A549 (cell line): ENCODE measurements around the gene DNAH17. TPM values are rescaled to one million over a fixed set of nuclear protein-coding genes. Genes with fewer than 3 reads are reported as not detected.
A peak's percentile ranks its signal among the peaks of the same experiment; 100 is the strongest.

Source experiments
- ATAC-seq, 2 experiments: fragments of 200-7000 bp in 1 of 2; fragments of >200 bp in 1 of 2; cut with Nextera tagmentation in 1 of 2; cut with Tn5 transposase in 1 of 2; 3 replicates each; pipeline versions ENCODE4 v1.8.0 to v1.9.1; 2018 to 2020; ENCODE audit warnings: mild to moderate bottlenecking in 1 of 2, moderate library complexity in 1 of 2
- CTCF ChIA-PET: fragments of 300-600 bp; sonication (Branson Sonifier 250); formaldehyde crosslinking; extraction: SDS; loops from one replicate; lab custom pipeline; 2021; ENCODE audit warnings: antibody characterized with exemption, inconsistent platforms; lab: Yijun Ruan, JAX
- POLR2A ChIA-PET: fragments of 350-600 bp; formaldehyde crosslinking; extraction: SDS; loops from one replicate; lab custom pipeline; 2021; ENCODE audit warnings: antibody characterized with exemption, inconsistent platforms; lab: Yijun Ruan, JAX
- DNase-seq, 2 experiments: peaks; one replicate each; pipeline versions ENCODE4 v3.0.0 to v3.0.0-alpha.2; 2011 to 2016; ENCODE audit warnings: low read depth in 1 of 2, low spot score in 1 of 2
- FAIRE-seq: peaks from 2 replicates; lab custom pipeline; 2011; peaks lifted over from hg19 to GRCh38; lab: Jason Lieb, UNC
- H3K27ac ChIP-seq, 2 experiments: fragments of >200 bp; sonication (Bioruptor Twin); formaldehyde crosslinking; 3 replicates each; pipeline ENCODE4 v1.5.1; 2016 to 2017
- H3K4me1 ChIP-seq: fragments of >200 bp; sonication (Bioruptor Twin); formaldehyde crosslinking; 3 replicates; pipeline ENCODE4 v1.6.1; 2016
- H3K4me2 ChIP-seq: fragments of >200 bp; sonication (Bioruptor Twin); formaldehyde crosslinking; 3 replicates; pipeline ENCODE4 v1.6.1; 2016
- H3K4me3 ChIP-seq: fragments of >200 bp; sonication (Bioruptor Twin); formaldehyde crosslinking; 3 replicates; pipeline ENCODE4 v1.5.1; 2016
- H3K9me3 ChIP-seq: fragments of >200 bp; sonication (Bioruptor Twin); formaldehyde crosslinking; 3 replicates; pipeline ENCODE4 v1.6.1; 2016
- ATOH8 ChIP-seq: fragments of 250-450 bp; sonication (Bioruptor Pico); IDR thresholded peaks from 2 replicates; pipeline ENCODE4 v1.5.0; 2020; ENCODE audit warnings: low read depth, mild to moderate bottlenecking, moderate library complexity
- BCL3 ChIP-seq: fragments of >200 bp; sonication (Bioruptor Twin); formaldehyde crosslinking; IDR thresholded peaks from 3 replicates; pipeline ENCODE4 v1.6.1; 2016
- CBX8 ChIP-seq: fragments of 200-600 bp; sonication (generic); IDR thresholded peaks from 2 replicates; pipeline ENCODE4 v1.6.1; 2016
- CHD4 ChIP-seq: fragments of 200-600 bp; sonication (generic); IDR thresholded peaks from 2 replicates; pipeline ENCODE4 v1.6.1; 2016; ENCODE audit warnings: antibody characterized with exemption, mild to moderate bottlenecking, borderline replicate concordance
- E2F6 ChIP-seq: IDR thresholded peaks from 2 replicates; pipeline ENCODE4 v1.6.1; 2012; ENCODE audit warnings: low read depth, borderline replicate concordance
- ESRRA ChIP-seq: fragments of 150-350 bp; IDR thresholded peaks from 2 replicates; pipeline ENCODE4 v1.6.1; 2014; ENCODE audit warnings: mild to moderate bottlenecking, low read length, borderline replicate concordance
- HDAC2 ChIP-seq: fragments of 200-600 bp; sonication (generic); IDR thresholded peaks from 2 replicates; pipeline ENCODE4 v1.6.1; 2016
- HES2 ChIP-seq: fragments of >200 bp; sonication (Bioruptor Twin); formaldehyde crosslinking; IDR thresholded peaks from 2 replicates; pipeline ENCODE4 v1.6.1; 2016
- HOXB13 ChIP-seq: fragments of 250-450 bp; sonication (Bioruptor Pico); IDR thresholded peaks from 2 replicates; pipeline ENCODE4 v1.5.0; 2020; ENCODE audit warnings: low read depth, mild to moderate bottlenecking, moderate library complexity
- KDM1A ChIP-seq: fragments of 200-600 bp; sonication (generic); IDR thresholded peaks from 2 replicates; pipeline ENCODE4 v1.6.1; 2016; ENCODE audit warnings: low read depth, mild to moderate bottlenecking
- PBX3 ChIP-seq: IDR thresholded peaks from 2 replicates; pipeline ENCODE4 v1.6.1; 2012
- POLR2A ChIP-seq: IDR thresholded peaks from 2 replicates; pipeline ENCODE4 v1.6.1; 2012; ENCODE audit warnings: mild to moderate bottlenecking, low read length
- RNF2 ChIP-seq: fragments of 200-600 bp; sonication (generic); IDR thresholded peaks from 2 replicates; pipeline ENCODE4 v1.6.1; 2016; ENCODE audit warnings: low read depth, mild to moderate bottlenecking, antibody characterized with exemption, moderate library complexity, borderline replicate concordance
- SMC3 ChIP-seq: fragments of >200 bp; sonication (Bioruptor Twin); formaldehyde crosslinking; IDR thresholded peaks from 3 replicates; pipeline ENCODE4 v1.6.1; 2018; ENCODE audit warnings: inconsistent platforms
- USF2 ChIP-seq: fragments of 450-650 bp; IDR thresholded peaks from 2 replicates; pipeline ENCODE4 v1.6.1; 2014; ENCODE audit warnings: antibody characterized with exemption
- ZC3H11A ChIP-seq: fragments of 450-650 bp; IDR thresholded peaks from 2 replicates; pipeline ENCODE4 v1.6.1; 2014; ENCODE audit warnings: antibody characterized with exemption, mild to moderate bottlenecking
- ZFP36 ChIP-seq: fragments of 450-650 bp; IDR thresholded peaks from 2 replicates; pipeline ENCODE4 v1.6.1; 2014; ENCODE audit warnings: borderline replicate concordance; ENCODE audit not compliant: partially characterized antibody
- ZNF302 ChIP-seq: fragments of 250-450 bp; sonication (Bioruptor Pico); IDR thresholded peaks from 2 replicates; pipeline ENCODE4 v1.9.0; 2021; ENCODE audit warnings: inconsistent platforms, mild to moderate bottlenecking, moderate library complexity
- WGBS: methylation state at CpG from one replicate; pipeline ENCODE4 v1.1.6; 2017; ENCODE audit errors: missing lambda C conversion rate; 5-methylcytosine and 5-hydroxymethylcytosine counted together
- polyA plus RNA-seq, 4 experiments: library from polyadenylated mRNA; depleted of rRNA in 3 of 4; stranded (reverse); fragments of >200 nt; fragmentation: RNase III in 1 of 4; extraction: RNeasy Plus Mini Kit Qiagen cat#74134 plus additional on column Dnase treatment in 1 of 4; gene quantifications; 2 replicates in 3 of 4; 3 replicates in 1 of 4; pipeline ENCODE4 v1.2.3, GENCODE V29; 2011 to 2017

DNAH17 gene
- polyA plus RNA-seq, 2 of the 4 experiments (the other 2 are of a cell fraction) = 0.21 to 0.26 TPM

GRCh38 chr17:78605886-78606285, 28.7 kb upstream of the DNAH17 start (continued):
- TF ChIP-seq PBX3 (no peak), SMC3 (no peak), HDAC2 (no peak), ATOH8 (CRISPR knock-in tag) (no peak), ZC3H11A (no peak), CHD4 (no peak)
- TF ChIP-seq, all 56 proteins: peak for 0

GRCh38 chr17:78605429-78605828, 28.2 kb upstream of the DNAH17 start:
- Histone ChIP-seq H3K4me1 (peaks cover 37% of the 10 kb centered on the region), H3K27ac (peak overlapping the region in 1 of 2 experiments; percentile 94; a peak in 3 of 6 replicates), H3K4me2 (no peak overlapping the region), H3K4me3 (no peak overlapping the region), H3K9me3 (no peaks in the 10 kb centered on the region)
- no peak for FAIRE-seq
- DNase-seq = no peak
- no peak for TF ChIP-seq E2F6
- TF ChIP-seq ZC3H11A = no peak
- no peak for TF ChIP-seq HES2
- TF ChIP-seq HDAC2 = no peak
- no peak for TF ChIP-seq POLR2A
- TF ChIP-seq CHD4 = no peak
- ChIA-PET CTCF (interaction anchor here (0.6 to 14.1 kb wide), 14 partner anchors 10 to 521 kb away, joined by 3 to 126 read pairs (median 4); no protein-coding TSS in a partner anchor), POLR2A (interaction anchor here (1.8 kb wide), 1 partner anchor 13 kb away, joined by 5 read pairs; no protein-coding TSS in a partner anchor)
- 88% methylated on average over 3 of the region's 3 CpGs for WGBS
- no peak for ATAC-seq

GRCh38 chr17:78602246-78602645, 25.1 kb upstream of the DNAH17 start:
- Histone ChIP-seq H3K4me2 (peak overlapping the region; percentile 33), H3K4me1 (peaks cover 58% of the 10 kb centered on the region), H3K4me3 (no peak overlapping the region), H3K27ac (peak overlapping the region; percentile 67 to 94), H3K9me3 (no peaks in the 10 kb centered on the region)
- DNase-seq = no peak
- ChIA-PET POLR2A (no interaction called here), CTCF (interaction anchor here (0.6 to 14.1 kb wide), 9 partner anchors 9 to 1817 kb away, joined by 3 to 126 read pairs (median 5); no protein-coding TSS in a partner anchor)
- peak in 1 of 2 experiments; percentile 12; a peak in 2 of 6 replicates for ATAC-seq
- no peak for FAIRE-seq
- 81% methylated on average over 6 of the region's 6 CpGs for WGBS
- TF ChIP-seq BCL3 (no peak), KDM1A (no peak), RNF2 (no peak), HOXB13 (no peak), ZC3H11A (no peak), USF2 (no peak), CBX8 (no peak), ESRRA (no peak), ZFP36 (no peak), ZNF302 (CRISPR knock-in tag) (no peak), PBX3 (no peak)
